HFF-Myc (cell line): Measurements from ENCODE around the gene GPHN.
A peak's percentile ranks its signal among the peaks of the same experiment; 100 is the strongest.

ENCODE experiments used
- DNase-seq: peaks from one replicate; pipeline ENCODE4 v3.0.0-alpha.2; 2011; ENCODE audit warnings: low read depth; ENCODE audit errors: extremely low read depth
- H3K4me3 ChIP-seq: replicated peaks from 2 replicates; pipeline ENCODE4 v1.5.1; 2011; ENCODE audit warnings: low read depth, mild to moderate bottlenecking, control low read depth, low read length
- TF ChIP-seq, protein P1 (sequence below): IDR thresholded peaks from 2 replicates; pipeline ENCODE4 v1.5.1; 2012; ENCODE audit warnings: mild to moderate bottlenecking, low read depth, low read length, control low read depth; ENCODE audit errors: missing control alignments

GPHN gene

DNA sequence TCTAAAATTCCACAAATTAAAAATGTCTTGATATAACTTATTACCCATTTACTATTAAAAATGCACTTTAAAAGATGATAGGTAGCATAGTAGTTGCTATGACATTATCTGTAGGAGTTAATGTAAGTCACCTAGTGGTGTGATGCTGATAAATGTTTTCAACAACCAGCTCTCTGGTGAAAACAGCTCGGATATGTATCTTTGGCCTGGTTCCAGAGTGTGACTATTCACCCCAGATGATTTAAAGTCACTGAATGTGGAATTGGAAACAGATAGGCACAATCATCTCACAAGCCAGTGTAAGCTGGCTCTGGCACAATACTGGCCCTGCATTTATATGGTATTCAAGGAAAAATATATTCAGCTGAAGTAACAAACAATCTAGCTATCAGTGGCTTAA is 31.0 kb upstream of the GPHN start:
- peak; percentile 47 for DNase-seq
- TF ChIP-seq, protein P1, sequence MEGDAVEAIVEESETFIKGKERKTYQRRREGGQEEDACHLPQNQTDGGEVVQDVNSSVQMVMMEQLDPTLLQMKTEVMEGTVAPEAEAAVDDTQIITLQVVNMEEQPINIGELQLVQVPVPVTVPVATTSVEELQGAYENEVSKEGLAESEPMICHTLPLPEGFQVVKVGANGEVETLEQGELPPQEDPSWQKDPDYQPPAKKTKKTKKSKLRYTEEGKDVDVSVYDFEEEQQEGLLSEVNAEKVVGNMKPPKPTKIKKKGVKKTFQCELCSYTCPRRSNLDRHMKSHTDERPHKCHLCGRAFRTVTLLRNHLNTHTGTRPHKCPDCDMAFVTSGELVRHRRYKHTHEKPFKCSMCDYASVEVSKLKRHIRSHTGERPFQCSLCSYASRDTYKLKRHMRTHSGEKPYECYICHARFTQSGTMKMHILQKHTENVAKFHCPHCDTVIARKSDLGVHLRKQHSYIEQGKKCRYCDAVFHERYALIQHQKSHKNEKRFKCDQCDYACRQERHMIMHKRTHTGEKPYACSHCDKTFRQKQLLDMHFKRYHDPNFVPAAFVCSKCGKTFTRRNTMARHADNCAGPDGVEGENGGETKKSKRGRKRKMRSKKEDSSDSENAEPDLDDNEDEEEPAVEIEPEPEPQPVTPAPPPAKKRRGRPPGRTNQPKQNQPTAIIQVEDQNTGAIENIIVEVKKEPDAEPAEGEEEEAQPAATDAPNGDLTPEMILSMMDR: no peak
- no peak overlapping the region for H3K4me3 ChIP-seq

DNA sequence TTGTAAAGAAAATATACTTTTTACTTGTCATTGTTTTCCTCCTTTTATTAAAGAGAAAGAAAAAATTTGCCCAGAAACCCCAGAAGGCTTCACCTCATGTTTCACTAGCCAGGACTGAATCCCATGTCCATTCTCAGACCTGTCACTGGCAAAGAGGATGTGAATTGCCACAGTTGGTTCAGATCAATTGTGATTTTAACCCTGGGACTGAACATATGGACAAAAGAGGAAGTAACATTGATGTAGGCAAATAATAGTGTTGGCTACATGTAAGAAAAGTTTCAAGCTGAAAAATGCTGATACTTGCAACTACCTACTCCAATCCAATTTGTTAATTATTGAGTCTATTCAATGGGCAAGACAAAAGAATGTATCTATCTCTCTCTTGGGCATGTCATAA is 30.4 kb upstream of the GPHN start:
- TF ChIP-seq, protein P1: no peak
- no peak overlapping the region for H3K4me3 ChIP-seq
- no peak for DNase-seq

DNA sequence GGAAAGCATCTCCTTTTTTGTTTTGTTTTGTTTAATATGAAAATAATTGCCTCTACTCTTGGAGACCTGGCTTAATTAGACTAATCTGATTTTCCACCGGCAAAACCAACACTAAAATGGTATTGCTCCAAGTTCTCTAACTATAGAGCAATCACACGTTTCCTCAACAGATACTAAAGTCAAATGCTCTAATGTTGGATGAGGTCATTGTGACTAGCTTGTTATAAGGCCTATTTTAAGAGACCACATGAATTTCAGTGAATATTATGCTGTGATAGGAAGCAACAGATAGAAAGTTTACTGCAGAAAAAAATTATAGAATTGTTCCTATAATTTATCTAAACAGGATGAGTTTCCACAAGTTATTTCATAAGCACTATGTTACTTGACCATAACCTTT is 25.1 kb upstream of the GPHN start:
- no peak overlapping the region for H3K4me3 ChIP-seq
- no peak for DNase-seq
- TF ChIP-seq, protein P1: no peak

DNA sequence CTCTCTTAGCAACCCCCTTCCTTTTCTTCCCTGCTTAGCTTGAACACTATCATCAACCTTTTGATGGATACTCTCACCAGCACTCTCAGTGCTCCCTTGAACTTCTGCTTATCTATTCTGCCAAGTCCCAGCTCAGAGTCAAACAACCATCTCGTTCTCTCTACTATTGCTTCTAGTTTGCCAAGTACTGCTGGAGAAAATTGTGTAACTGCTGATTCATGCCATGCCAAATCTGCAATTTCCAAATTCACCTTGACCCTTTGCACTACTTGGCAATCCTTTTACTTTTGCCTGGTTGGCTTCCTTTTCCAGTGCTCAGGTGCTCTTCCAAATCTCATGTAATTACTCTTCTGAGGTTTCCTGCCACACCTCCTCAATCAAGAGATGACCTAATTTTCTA is 24.6 kb upstream of the GPHN start:
- TF ChIP-seq, protein P1: no peak
- no peak overlapping the region for H3K4me3 ChIP-seq
- DNase-seq: no peak

DNA sequence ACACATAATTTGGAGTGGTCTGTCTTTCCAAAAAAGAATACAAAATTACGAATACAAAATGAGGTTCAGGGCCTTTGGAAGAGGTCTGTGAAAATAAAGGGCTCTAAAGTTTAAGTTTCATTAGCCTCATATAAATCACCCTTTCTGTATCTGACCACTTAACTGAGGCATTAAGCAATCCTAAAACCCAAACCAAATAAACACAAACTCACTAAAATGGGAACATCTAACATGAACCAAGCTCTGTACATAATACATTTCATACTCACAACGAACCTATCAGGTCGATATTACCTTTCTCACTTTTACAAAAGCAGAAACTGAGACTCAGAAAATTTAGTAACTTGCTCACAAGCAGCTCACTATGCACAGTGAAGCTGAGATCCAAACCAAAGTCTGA is 22.9 kb upstream of the GPHN start:
- no peak for DNase-seq
- no peak overlapping the region for H3K4me3 ChIP-seq
- TF ChIP-seq, protein P1: no peak

DNA sequence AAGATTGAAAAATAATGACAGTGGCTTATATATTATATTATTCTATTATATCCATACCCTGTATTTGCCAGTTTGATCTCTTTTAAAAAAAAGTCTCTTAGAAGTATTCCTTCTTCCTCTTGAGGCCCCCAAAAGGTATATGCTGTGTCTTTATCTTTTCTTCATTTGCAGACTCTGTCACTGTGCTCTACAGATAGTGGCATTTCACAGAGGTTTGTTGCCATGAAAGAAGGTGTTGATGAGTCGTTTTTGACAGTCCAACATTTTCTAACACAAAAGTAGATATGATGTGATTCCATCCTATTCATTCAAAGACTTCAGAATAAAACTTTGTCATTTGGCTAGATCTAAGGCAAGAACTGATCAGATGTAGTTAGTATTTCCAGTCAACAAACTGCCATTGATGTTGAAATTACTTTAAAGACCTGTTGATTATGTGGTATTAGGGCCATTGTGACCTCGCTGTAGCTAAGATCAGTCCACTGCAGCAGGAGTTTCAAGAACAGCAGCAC is 22.0 kb upstream of the GPHN start, which contains the start of gene CCDC196:
Gene CCDC196 (plus strand): TSS at position 462 of the 512 bp plus-strand sequence. CDS start 132 bp downstream, outside the sequence.
- TF ChIP-seq, protein P1: no peak
- DNase-seq: no peak
- H3K4me3 ChIP-seq: no peak within 1 kb of the TSS

DNA sequence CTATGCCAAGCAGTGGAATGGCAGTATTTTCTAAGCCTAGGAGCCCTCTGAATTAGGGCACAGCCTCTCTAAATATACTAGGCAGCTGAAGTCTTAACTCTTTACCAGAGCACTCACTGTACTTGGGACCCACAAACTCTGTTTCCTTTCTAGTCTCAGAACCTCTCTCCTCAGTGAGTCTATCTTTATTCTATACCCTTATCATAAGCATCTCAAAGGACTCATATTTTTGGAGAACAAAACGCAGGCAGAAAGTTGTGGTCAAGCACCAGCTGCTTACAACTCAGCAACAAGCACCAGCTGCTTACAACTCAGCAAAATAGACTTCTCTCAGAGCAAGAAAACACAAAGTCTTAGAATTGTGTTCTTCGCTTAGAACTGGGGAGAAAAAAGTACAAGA is 20.8 kb upstream of the GPHN start:
- H3K4me3 ChIP-seq: no peak overlapping the region
- TF ChIP-seq, protein P1: no peak
- no peak for DNase-seq
